ENCODE measurements around the gene LUC7L2. TPM values are rescaled to one million over a fixed set of nuclear protein-coding genes. Genes with fewer than 3 reads are reported as not detected.

LUC7L2 gene
- total and polyA plus RNA-seq, 10 of the 15 experiments (the other 5 are each of a cell fraction or from before 2014, with no cell fraction given), result 31.7 to 98.7 (median 68.6) TPM

- TF ChIP-seq DPF2 (IDR thresholded peaks at IDR 0.05) (no peak), REST (IDR thresholded peaks at IDR 0.05; ENCODE audit: low read depth, low read length) (no peak), STAT3 (IDR thresholded peaks at IDR 0.05; ENCODE audit: low read depth, low read length) (no peak), SUZ12 (IDR thresholded peaks at IDR 0.05; ENCODE audit: unreplicated experiment) (no peak), ESRRA (IDR thresholded peaks at IDR 0.05; ENCODE audit: low read length) (no peak), KLF5 (IDR thresholded peaks at IDR 0.05; ENCODE audit: partially characterized antibody) (no peak), PAX8 (IDR thresholded peaks at IDR 0.05) (no peak)
Observed at GRCh38 chr7:139361523-139361922, 1.8 kb downstream of the LUC7L2 start (continued).

- Histone ChIP-seq H3K4me3 (peak overlapping the region; percentile 59; the same call in 1 of the 2 replicates), H3K27ac (ENCODE audit: control insufficient read depth, insufficient read depth) (no peak overlapping the region), H3K27me3 (replicated peaks in 1 of 2; ENCODE audit: control insufficient read depth in 2 of 2, insufficient read depth in 2 of 2, low read length in 1 of 2) (no peaks in the 10 kb centered on the region), H3K9me3 (replicated peaks; ENCODE audit: control insufficient read depth, insufficient read depth, low read length) (no peaks in the 10 kb centered on the region), H3K4me1 (ENCODE audit: control insufficient read depth, insufficient read depth, low read length) (peaks cover 4% of the 10 kb centered on the region), H3K9ac (ENCODE audit: control insufficient read depth, insufficient read depth, low read length) (peak overlapping the region; percentile 100; the same call in 1 of the 2 replicates), H3K79me2 (ENCODE audit: control insufficient read depth, insufficient read depth, low read length) (peaks cover 91% of the 10 kb centered on the region), H3K36me3 (ENCODE audit: control insufficient read depth in 2 of 2, insufficient read depth in 2 of 2, low read length in 1 of 2) (peaks cover 2 to 12% of the 10 kb centered on the region in 2 experiments; a peak in 3 of 4 replicates), H4K20me1 (ENCODE audit: control insufficient read depth, insufficient read depth) (peaks cover 9% of the 10 kb centered on the region), H3K4me2 (ENCODE audit: control insufficient read depth, insufficient read depth) (peak overlapping the region; percentile 73), H2AFZ (ENCODE audit: control insufficient read depth, low read depth, low read length) (no peak overlapping the region)
- in situ Hi-C loops (cut with MboI), result loop anchor here (25.0 kb wide), 1 partner anchor 1550 kb away; the partner anchor contains the start of gene BRAF
- ATAC-seq, result no peak
- FAIRE-seq, result no peak
- 47% methylated on average over 3 of the region's 3 CpGs for WGBS (ENCODE audit: insufficient coverage, insufficient replicate concordance, low lambda C conversion rate, missing lambda C conversion rate)
- RAD21 ChIA-PET (ENCODE audit: unreplicated experiment), result interaction anchor here (1.0 kb wide), 1 partner anchor 19 kb away, joined by 3 read pairs; no protein-coding TSS in a partner anchor
- CTCF ChIA-PET, result no interaction called here
- POLR2A ChIA-PET, result interaction anchor here (0.6 to 0.8 kb wide), 2 partner anchors 23 to 26 kb away, joined by 3 to 4 read pairs; no protein-coding TSS in a partner anchor
- DNase-seq (ENCODE audit: low read depth, low spot score), result no peak
- intact Hi-C loops (cut with micrococcal nuclease; ENCODE audit: unreplicated experiment), result loop anchor here (5.0 kb wide), 1 partner anchor 255 kb away; the partner anchor contains the start of gene ZC3HAV1
- no TSS peak for BruUV-seq (replicated peaks)
- TF ChIP-seq MAX (IDR thresholded peaks at IDR 0.05; ENCODE audit: low read depth, low read length) (no peak), RBBP5 (conservative IDR thresholded peaks at IDR 0.05) (no peak), IRF3 (IDR thresholded peaks at IDR 0.05) (no peak), CBFB (IDR thresholded peaks at IDR 0.05; ENCODE audit: low read depth) (no peak)
- SMC1A ChIA-PET (ENCODE audit: uncharacterized antibody, unreplicated experiment), result interaction anchor here (0.8 kb wide), 1 partner anchor 14 kb away, joined by 3 read pairs; no protein-coding TSS in a partner anchor
Observed at GRCh38 chr7:139362302-139362701, 2.6 kb downstream of the LUC7L2 start.
